NCI-H1092 treated with DMSO at 0.1 percent for 48 hours (cell line): ENCODE results near the gene SRSF5.
"Not testable (repeated sequence)": the region's sequence is repeated elsewhere in the genome, so short reads cannot be mapped to it uniquely, and the experiment has no call there.

ENCODE experiments used
- DNase-seq: peaks from one replicate; lab custom pipeline; 2025; lab: John Stamatoyannopoulos, UW

Gene SRSF5

DNA sequence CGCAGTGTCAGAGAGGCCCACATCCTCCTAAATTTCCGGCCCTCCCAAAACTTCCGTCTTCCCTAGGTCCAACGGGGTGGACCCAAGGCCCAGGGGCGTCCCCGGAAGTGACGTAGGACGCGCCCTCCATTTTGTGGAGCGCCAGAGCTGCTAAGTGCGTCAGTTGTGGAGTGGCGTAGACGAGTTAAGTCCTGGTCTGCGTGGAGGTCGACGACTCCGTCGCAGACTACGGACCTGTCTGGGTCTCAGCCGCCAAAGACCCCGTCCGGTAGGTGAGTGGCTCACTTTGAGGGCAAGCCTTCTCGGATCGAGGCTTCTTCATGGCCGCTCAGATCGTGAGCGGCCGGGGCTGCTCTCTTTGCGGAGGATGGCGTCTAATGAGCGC lies at the start of gene SRSF5:
Gene SRSF5, plus strand, starts transcription at position 159 of the 385 bp plus-strand sequence. CDS start 1,015 bp downstream, outside the sequence.
- peak; percentile 95 for DNase-seq

GRCh38 chr14:69718614-69719013 lies 48.3 kb upstream of the SRSF5 start:
- not testable (repeated sequence) for DNase-seq

DNA sequence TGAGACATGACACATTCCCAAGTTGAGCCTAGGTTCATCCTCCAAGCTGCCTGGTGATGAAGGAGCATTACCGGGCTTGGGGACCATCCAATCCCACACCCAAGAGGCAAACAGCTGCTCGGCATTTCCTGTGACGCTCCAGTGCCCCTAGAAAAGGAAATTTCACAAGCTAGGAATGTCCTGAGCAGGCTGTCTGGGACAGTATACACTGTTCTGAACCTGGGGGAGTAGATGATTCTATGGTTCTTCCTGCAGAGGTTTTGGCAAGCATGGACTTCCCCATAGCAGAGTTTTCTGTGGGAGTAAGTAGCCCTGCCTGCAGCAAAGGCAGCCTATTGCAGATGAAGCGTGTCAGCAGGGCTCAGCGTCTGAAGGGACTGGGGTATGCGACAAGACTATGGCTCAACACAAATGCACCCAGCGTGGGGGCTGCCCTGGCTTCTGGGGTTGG lies 47.4 kb upstream of the SRSF5 start:
- DNase-seq: no peak

GRCh38 chr14:69720912-69721311 lies 46.0 kb upstream of the SRSF5 start:
- DNase-seq: no peak

DNA sequence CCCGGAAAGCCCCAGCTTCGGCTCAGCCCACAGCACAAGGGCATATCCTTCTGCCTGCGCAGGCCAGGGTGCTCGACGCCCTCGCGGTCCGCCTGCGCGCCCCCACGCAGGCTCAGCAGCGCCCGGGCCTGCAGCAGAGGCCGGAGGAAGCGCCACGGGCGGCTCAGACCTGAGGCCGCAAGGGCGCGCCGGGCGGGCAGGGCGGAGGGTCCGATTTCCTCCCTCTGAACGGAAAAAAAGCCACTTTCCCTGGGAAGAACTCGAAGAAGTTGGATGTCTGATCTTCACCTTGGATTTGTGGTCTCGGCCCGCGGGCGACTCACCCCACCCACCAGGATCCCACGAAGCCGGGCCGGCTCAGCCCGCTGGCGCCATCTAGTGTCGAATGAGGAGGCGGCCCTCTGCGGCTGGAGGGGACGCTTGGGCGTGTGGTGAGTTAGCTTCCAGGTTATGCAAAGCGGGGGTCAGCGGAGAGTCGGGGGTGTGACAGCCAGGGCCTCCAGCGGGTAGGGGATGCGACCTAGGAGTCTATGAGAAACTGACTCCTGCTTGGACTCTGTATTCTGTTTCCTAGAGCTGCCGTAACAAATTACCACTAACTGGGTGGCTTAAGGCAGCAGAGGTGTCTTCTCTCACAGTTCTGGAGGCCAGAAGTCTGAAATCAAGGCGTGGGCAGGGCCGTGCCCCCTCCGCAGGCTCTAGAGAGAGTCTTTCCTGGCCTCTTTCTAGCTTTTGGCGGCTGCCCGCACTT lies 40.0 kb upstream of the SRSF5 start:
- DNase-seq: peak; percentile 56

DNA sequence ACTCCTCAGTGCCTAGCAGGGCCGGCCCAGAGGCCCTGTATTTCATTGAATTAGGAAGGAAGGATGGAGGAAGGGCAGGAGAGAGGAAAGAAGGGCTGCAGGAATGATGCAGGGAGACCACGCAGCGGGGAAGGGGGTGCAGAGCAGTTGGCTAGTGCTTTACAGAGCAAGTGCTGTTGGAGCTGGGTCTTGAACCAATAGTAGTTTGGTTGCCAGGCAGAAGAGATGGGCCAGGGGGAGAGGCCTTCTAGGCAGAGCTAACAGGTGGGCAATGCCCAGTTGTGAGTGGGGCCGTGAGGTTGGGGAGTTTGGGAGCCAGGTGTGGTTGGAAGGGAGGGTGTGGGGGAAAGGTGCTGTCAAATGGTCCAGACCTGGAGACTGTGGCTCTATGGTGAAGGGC lies 39.1 kb upstream of the SRSF5 start:
- DNase-seq: no peak

- not testable (repeated sequence) for DNase-seq
Observed at GRCh38 chr14:69731919-69732598, 34.9 kb upstream of the SRSF5 start.

DNA sequence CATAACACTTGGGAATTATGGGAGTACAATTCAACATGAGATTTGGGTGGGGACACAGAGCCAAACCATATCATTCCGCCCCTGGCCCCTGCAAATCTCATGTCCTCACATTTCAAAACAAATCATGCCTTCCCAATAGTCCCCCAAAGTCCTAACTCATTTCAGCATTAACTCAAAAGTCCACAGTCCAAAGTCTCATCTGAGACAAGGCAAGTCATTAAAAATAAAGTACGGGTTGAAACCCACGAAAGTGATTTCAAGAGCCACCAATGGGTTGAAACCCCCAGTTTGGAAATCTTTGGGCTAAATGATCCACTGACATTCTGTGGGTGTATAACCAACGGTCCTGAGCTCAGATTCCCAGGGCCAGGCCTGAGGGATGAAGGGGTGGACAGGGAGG lies 30.5 kb upstream of the SRSF5 start:
- DNase-seq: not testable (repeated sequence)

DNA sequence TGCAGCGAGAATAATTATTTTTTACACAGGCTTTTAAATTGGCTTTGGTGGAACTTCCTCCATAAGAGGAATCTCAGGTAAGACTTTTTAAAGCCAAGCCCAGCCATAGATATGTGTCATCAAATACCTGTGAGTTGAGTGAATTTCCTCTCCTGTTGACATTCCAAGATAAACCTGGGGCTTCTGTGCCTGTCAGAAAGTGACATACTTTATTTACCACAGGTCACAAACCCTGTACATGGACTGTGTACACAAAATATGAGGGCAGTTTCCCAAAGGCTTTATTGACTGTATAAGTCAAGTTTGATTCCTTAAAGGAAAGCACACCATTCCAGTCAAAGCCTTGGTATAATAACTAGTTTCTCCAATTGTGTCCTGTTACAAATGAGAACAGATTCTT lies 25.9 kb upstream of the SRSF5 start:
- DNase-seq: no peak

DNA sequence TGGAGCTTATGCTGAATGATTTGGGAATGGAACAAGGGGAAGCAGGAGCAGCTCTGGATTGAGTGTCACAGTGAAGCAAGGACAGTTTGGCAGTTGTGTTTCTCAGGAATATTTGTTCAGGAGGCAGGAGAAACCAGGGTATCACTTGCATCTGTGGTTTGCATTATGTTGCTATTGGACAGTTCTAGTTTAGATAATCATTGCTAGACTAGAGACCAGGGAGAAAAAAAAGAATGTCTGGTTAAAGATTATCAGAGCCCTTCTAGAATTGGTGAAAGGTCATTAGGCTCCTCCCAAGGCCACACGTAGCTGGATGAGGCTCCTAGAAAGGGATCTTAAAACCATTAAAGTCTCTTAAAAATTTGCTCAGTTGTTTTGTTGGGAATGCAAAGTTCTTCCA lies 17.0 kb upstream of the SRSF5 start:
- DNase-seq: no peak

GRCh38 chr14:69750495-69750894 lies 16.4 kb upstream of the SRSF5 start:
- DNase-seq: peak; percentile 92

- DNase-seq: no peak
Observed at GRCh38 chr14:69752773-69753172, 14.2 kb upstream of the SRSF5 start.

- no peak for DNase-seq
Observed at GRCh38 chr14:69753860-69754259, 13.1 kb upstream of the SRSF5 start.

- DNase-seq: no peak
Observed at GRCh38 chr14:69754487-69754886, 12.5 kb upstream of the SRSF5 start.

DNA sequence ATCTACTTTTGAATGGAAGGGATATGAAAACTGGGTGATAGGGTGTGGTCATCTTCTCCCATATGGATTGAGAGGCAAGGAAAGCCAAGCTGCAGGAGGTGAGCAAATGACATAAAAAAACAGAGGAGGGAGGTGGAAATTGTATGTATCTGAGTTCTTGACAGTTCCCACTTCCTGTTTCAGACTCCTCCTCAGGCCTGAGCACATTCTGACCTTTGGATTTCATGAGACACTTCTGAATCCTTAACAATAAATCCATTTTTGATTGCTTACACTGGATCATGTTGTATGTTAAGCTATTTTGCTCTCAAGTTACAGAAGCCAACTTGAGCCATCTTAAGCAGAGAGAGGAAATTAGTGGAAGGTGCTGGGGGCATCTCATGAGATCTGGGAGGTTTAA lies 11.6 kb upstream of the SRSF5 start:
- no peak for DNase-seq

GRCh38 chr14:69755784-69756183 lies 11.2 kb upstream of the SRSF5 start:
- no peak for DNase-seq

DNA sequence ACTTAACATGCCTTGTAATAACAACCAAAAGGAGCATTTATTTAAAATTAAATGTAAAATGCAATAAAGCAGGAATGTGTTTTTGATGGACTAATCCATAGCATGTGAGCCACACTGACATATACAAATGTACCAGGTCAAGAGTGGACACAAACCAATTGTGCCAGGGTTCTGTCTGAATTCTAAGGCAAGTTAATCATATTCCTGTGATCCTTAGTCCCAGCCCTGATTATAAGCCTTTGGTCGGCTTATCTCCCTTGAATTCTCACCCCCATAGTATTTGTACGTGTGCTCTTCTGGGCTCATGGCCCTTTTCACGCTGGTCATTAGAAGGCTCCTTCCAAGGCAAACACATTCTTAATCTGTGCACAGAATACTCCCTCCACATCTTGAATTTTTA lies 10.6 kb upstream of the SRSF5 start:
- DNase-seq: no peak

- no peak for DNase-seq
Observed at GRCh38 chr14:69760810-69761209, 6.1 kb upstream of the SRSF5 start.

- DNase-seq: no peak
Observed at GRCh38 chr14:69763761-69764510, 3.0 kb upstream of the SRSF5 start.

DNA sequence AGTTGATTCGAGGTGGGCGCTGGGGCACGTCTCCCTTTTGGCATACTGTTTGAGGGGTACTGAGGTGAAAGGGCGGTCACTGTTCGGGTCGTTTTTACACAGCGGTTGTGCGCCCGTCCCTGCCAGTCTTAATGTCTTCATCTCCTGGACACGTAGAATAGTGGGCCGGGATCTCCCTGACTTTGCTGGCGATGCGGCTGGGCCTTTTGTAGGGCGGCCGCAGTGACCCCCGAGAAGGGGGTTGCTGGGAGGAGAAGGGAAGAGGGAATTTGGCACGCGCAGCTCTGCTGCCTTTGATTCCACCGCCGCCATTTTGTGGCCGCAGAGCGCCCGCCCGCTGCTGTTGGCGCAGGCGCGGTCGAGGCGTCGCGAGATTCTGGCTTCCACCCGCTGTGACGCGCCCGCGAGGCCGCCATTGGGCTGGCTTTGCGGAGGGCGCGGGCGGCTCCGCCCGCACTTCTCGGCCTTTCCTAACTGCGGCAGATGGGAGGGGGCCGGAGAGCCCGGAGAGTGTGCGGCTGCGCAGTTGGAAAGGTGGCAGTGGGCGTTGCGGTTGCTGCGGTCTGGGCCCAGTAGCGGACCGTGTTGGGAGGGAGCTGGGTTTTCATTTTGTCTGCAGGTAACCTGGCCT lies 542 bp downstream of the SRSF5 start:
- peak; percentile 92 for DNase-seq

DNA sequence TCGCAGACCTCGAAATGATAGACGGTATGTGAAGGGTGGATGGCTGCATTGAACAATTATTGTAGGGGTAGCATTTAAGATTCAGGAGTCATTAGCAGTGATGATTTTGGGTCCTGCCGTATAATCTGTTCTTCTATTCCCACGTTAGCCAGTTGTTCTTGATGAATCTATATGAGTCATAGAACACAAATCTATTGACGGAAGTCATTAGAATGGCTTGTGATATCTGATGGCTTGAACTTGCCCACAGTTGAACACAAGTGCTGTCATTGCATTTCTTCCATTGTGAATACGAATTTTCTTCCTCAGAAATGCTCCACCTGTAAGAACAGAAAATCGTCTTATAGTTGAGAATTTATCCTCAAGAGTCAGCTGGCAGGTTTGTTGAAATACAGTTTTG lies 1.9 kb downstream of the SRSF5 start:
- DNase-seq: no peak

GRCh38 chr14:69769623-69770022 lies 2.7 kb downstream of the SRSF5 start:
- no peak for DNase-seq
